ENCODE results near the gene PDP2. TPM values are rescaled to one million over a fixed set of nuclear protein-coding genes. Genes with fewer than 3 reads are reported as not detected.

The PDP2 gene
- total and polyA plus RNA-seq, 12 donors = 1.3 to 27.8 (median 13.0) TPM

- no peaks in the 10 kb centered on the region for H3K9me3 ChIP-seq (replicated peaks in 1 of 3)
- no peak overlapping the region for H3K4me3 ChIP-seq
- no peaks in the 10 kb centered on the region for H3K36me3 ChIP-seq (replicated peaks in 1 of 2)
- TF ChIP-seq, protein P1, sequence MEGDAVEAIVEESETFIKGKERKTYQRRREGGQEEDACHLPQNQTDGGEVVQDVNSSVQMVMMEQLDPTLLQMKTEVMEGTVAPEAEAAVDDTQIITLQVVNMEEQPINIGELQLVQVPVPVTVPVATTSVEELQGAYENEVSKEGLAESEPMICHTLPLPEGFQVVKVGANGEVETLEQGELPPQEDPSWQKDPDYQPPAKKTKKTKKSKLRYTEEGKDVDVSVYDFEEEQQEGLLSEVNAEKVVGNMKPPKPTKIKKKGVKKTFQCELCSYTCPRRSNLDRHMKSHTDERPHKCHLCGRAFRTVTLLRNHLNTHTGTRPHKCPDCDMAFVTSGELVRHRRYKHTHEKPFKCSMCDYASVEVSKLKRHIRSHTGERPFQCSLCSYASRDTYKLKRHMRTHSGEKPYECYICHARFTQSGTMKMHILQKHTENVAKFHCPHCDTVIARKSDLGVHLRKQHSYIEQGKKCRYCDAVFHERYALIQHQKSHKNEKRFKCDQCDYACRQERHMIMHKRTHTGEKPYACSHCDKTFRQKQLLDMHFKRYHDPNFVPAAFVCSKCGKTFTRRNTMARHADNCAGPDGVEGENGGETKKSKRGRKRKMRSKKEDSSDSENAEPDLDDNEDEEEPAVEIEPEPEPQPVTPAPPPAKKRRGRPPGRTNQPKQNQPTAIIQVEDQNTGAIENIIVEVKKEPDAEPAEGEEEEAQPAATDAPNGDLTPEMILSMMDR (IDR thresholded peaks at IDR 0.05) = no peak
- TF ChIP-seq POLR2A (IDR thresholded peaks at IDR 0.05) = no peak
- H3K4me1 ChIP-seq (replicated peaks in 1 of 2) = peaks cover 8 to 11% of the 10 kb centered on the region in 2 donors
- DNase-seq = peak in 2 of 7 donors; percentile 2 to 29
- 90 to 100% (median 97%) methylated on average over 2 of the region's 2 CpGs for WGBS, 4 donors
- no peak overlapping the region for H3K27ac ChIP-seq
- H3K27me3 ChIP-seq = peaks cover 22% of the 10 kb centered on the region
- intact Hi-C loops (cut with DNase I) = loop anchor here in 1 of 2 donors (10.0 kb wide), 1 partner anchor 118 kb away; no protein-coding TSS in a partner anchor
Measured at GRCh38 chr16:66843191-66843590, 37.1 kb upstream of the PDP2 start.

DNA sequence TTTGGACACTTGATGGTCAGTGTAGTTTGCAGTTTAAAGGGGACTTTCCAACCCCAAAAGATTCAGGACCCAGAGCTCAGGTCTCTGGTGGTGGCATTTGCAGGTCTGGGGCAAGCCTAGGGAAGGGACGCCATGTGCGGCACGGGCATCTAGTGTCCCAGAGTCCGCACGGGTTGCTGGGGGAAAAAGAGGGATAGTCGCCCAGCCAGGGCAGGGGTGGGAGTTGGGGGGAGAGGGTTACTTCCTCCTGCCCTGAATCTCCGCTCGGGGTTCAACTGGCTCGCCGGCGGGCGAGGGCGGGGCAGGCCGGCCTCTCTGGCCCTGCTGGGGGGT, 36.3 kb upstream of the PDP2 start:
- H3K27me3 ChIP-seq = peaks cover 22% of the 10 kb centered on the region
- 21 to 51% (median 26%) methylated on average over 3 to 14 of the region's 14 CpGs for WGBS, 4 donors

DNA sequence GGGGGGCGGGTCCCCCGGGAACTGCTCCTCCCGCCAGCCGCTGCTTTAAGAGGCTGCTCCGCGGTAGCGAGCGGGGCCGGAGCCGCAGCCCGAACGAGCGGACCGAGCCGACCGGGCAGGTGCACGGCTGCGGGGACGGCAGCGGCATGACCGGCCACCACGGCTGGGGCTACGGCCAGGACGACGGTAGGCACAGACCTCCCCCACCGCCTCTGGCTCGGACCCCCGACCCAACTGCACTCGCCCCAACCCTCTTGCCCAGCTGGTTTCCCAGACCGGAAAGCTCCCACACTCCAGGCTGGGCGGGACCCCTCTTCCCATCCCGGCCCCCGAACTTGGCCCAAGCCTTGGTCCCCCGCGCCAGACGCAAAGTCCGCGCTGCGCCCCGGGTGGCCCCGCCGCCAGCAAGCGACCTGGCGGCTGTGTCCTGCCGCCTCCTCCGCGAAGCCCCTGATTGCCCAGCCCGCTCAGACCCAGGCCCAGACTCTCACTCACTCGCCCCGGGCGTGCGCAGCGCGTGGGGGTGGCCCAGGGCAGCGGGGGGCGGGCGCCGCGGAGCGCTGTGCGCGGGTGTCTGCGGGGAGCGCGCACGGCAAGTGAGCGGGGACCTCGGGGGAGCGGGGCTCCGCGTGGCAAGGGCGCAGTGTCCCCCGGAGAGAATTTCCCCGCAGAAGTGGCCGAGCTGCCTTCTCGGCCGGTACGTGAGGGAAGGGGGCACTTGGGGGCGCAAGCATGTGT, 35.8 kb upstream of the PDP2 start, which contains the start of gene CA7:
Gene CA7 (plus strand): TSS at position 73 of the 738 bp plus-strand sequence. CDS start 74 bp downstream, at position 147.
- peak in 2 of 7 donors; percentile 13 to 30 for DNase-seq
- Histone ChIP-seq H3K4me1 (replicated peaks in 1 of 2) (peaks cover 8 to 11% of the 10 kb centered on the region in 2 donors), H3K27me3 (peaks cover 22% of the 10 kb centered on the region), H3K4me3 (peak within 1 kb of the TSS in 2 of 4 donors; percentile 22 to 52), H3K36me3 (replicated peaks in 1 of 2) (no peaks in the 10 kb centered on the region), H3K9me3 (replicated peaks in 1 of 3) (no peaks in the 10 kb centered on the region), H3K27ac (no peak within 1 kb of the TSS)
- no peak for TF ChIP-seq POLR2A (IDR thresholded peaks at IDR 0.05)
- TF ChIP-seq, protein P1 (IDR thresholded peaks at IDR 0.05) = no peak
- intact Hi-C loops (cut with DNase I) = loop anchor here in 1 of 2 donors (10.0 kb wide), 1 partner anchor 120 kb away; no protein-coding TSS in a partner anchor
- 1 to 2% (median 1%) methylated on average over 21 to 79 of the region's 79 CpGs; no CpG with 5 or more reads in 1 of the 4 donors for WGBS, 4 donors

More for the DNA sequence above, 36.3 kb upstream of the PDP2 start:
- H3K36me3 ChIP-seq (replicated peaks in 1 of 2) = no peaks in the 10 kb centered on the region
- H3K4me3 ChIP-seq = peak overlapping the region in 2 of 4 donors; percentile 22 to 52
- intact Hi-C loops (cut with DNase I) = loop anchor here in 1 of 2 donors (10.0 kb wide), 1 partner anchor 119 kb away; no protein-coding TSS in a partner anchor
- H3K4me1 ChIP-seq (replicated peaks in 1 of 2) = peaks cover 8 to 11% of the 10 kb centered on the region in 2 donors
- H3K9me3 ChIP-seq (replicated peaks in 1 of 3) = no peaks in the 10 kb centered on the region
- peak in 1 of 7 donors; percentile 23 for DNase-seq
- TF ChIP-seq POLR2A (IDR thresholded peaks at IDR 0.05) = no peak
- TF ChIP-seq, protein P1 (IDR thresholded peaks at IDR 0.05) = no peak
- no peak overlapping the region for H3K27ac ChIP-seq

DNA sequence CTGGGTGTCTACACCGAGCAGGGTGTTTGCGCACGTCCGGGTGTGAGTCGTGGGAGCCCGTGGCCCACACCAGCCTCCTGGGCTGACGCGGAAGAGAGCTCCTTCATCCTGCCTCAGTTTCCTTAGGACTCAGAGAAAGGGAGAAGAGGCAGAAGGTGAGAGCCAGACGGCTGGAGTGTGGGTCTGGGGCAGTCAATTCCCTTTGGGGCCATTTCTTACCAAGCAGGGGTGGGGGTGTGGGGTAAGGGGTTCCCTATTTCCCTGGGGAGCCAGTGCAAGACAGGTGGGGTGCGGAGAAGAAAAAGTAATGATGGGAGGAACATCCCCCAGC, 35.3 kb upstream of the PDP2 start:
- intact Hi-C loops (cut with DNase I) = loop anchor here in 1 of 2 donors (10.0 kb wide), 1 partner anchor 120 kb away; no protein-coding TSS in a partner anchor
- no peak for DNase-seq
- Histone ChIP-seq H3K4me1 (replicated peaks in 1 of 2) (peaks cover 8 to 11% of the 10 kb centered on the region in 2 donors), H3K4me3 (peak overlapping the region in 1 of 4 donors; percentile 52), H3K27me3 (peaks cover 22% of the 10 kb centered on the region), H3K36me3 (replicated peaks in 1 of 2) (no peaks in the 10 kb centered on the region), H3K27ac (no peak overlapping the region), H3K9me3 (replicated peaks in 1 of 3) (no peaks in the 10 kb centered on the region)
- TF ChIP-seq, protein P1 (IDR thresholded peaks at IDR 0.05) = no peak
- TF ChIP-seq POLR2A (IDR thresholded peaks at IDR 0.05) = no peak
- WGBS, 4 donors = 12 to 17% (median 16%) methylated on average over 7 to 10 of the region's 10 CpGs

Measured in adrenal gland (tissue), 12 donors.